ENCODE measurements around the gene VWDE.

The VWDE gene

DNA sequence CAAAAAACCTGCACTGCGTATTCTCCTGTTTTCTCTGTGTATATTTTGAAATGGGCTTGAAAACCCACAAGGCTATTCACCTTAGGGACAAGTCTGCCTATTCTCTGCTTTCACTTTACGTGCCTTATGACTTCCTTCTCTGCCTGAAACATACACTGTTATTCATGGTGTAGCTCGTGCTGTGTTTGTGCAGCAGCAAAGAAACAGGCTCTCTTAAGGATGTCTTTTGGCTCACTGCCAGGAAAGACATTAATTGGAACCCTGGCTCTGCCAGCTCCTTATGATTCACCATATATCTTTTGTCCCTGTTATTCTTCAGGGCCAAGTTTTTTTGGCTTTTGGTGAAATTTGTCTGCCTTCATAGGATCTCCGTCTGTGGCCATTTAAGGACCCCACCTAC lies 100.2 kb downstream of the VWDE start:
- Mint-ChIP-seq H3K4me3 (no peak overlapping the region), H3K36me3 (ENCODE audit: low read depth) (no peaks in the 10 kb centered on the region), H3K27ac (no peak overlapping the region), H3K9me3 (no peaks in the 10 kb centered on the region), H3K27me3 (ENCODE audit: low read depth) (peaks cover 4% of the 10 kb centered on the region), H3K4me1 (ENCODE audit: low read depth) (no peaks in the 10 kb centered on the region)
- DNase-seq (ENCODE audit: low spot score) = no peak

GRCh38 chr7:12303062-12303461 lies 100.6 kb downstream of the VWDE start:
- Mint-ChIP-seq H3K4me1 (ENCODE audit: low read depth) (no peaks in the 10 kb centered on the region), H3K27me3 (ENCODE audit: low read depth) (peaks cover 4% of the 10 kb centered on the region), H3K36me3 (ENCODE audit: low read depth) (no peaks in the 10 kb centered on the region), H3K9me3 (no peaks in the 10 kb centered on the region), H3K4me3 (no peak overlapping the region), H3K27ac (no peak overlapping the region)
- DNase-seq (ENCODE audit: low spot score) = no peak

- no peaks in the 10 kb centered on the region for H3K9me3 Mint-ChIP-seq
- H3K27me3 Mint-ChIP-seq (ENCODE audit: low read depth) = no peaks in the 10 kb centered on the region
- H3K4me3 Mint-ChIP-seq = no peak overlapping the region
- no peak overlapping the region for H3K27ac Mint-ChIP-seq
- H3K36me3 Mint-ChIP-seq (ENCODE audit: low read depth) = no peaks in the 10 kb centered on the region
- no peak for DNase-seq (ENCODE audit: low spot score)
- no peaks in the 10 kb centered on the region for H3K4me1 Mint-ChIP-seq (ENCODE audit: low read depth)
These were observed 103.2 kb downstream of the VWDE start for GRCh38 chr7:12300415-12300814.

- H3K9me3 Mint-ChIP-seq = no peaks in the 10 kb centered on the region
- no peak overlapping the region for H3K4me3 Mint-ChIP-seq
- DNase-seq (ENCODE audit: low spot score) = no peak
- H3K4me1 Mint-ChIP-seq (ENCODE audit: low read depth) = no peaks in the 10 kb centered on the region
- no peaks in the 10 kb centered on the region for H3K27me3 Mint-ChIP-seq (ENCODE audit: low read depth)
- no peaks in the 10 kb centered on the region for H3K36me3 Mint-ChIP-seq (ENCODE audit: low read depth)
- H3K27ac Mint-ChIP-seq = no peak overlapping the region
These were observed 104.3 kb downstream of the VWDE start for GRCh38 chr7:12299367-12299766.

DNA sequence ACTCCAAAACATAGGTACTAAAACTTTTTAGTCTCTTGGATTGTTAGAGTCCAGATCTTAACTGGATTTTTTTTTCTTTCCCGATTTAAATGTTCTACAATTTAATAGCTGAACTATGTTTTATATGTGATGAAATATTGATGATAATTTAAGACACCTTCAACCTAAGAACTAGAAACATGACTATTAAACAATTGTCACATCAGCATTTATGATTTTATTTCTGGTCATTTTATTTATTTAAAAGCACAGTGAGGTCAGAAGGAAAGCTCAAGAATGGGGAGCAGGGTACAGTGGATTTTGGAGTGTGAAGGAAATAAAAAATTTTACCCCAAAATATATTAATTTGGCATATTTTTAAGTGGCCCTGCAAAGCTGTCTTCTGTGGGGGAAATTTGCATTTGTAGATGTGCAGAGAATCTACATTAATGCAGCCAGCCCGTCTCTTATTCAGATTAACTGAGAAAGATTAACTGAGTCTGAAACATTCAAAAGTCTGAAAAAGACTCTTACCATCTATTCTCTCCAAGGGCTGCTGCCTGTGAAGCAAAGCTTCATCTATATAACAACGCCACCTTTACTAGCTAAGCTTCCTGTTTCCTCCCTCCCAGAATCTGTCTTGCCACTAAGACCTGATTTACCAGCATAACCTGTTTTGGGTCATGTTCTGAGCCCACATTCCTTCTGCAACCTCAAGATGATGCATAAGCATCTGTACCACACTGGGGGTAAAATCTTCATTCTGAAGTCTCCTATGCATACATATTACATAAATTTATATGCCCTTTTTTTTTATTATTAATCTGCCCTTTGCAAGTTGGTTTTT lies 106.2 kb downstream of the VWDE start:
- no peaks in the 10 kb centered on the region for H3K4me1 Mint-ChIP-seq (ENCODE audit: low read depth)
- no peak overlapping the region for H3K27ac Mint-ChIP-seq
- no peaks in the 10 kb centered on the region for H3K9me3 Mint-ChIP-seq
- no peaks in the 10 kb centered on the region for H3K36me3 Mint-ChIP-seq (ENCODE audit: low read depth)
- H3K27me3 Mint-ChIP-seq (ENCODE audit: low read depth) = no peaks in the 10 kb centered on the region
- no peak overlapping the region for H3K4me3 Mint-ChIP-seq
- DNase-seq (ENCODE audit: low spot score) = no peak

GRCh38 chr7:12296051-12296570 lies 107.6 kb downstream of the VWDE start:
- Mint-ChIP-seq H3K4me3 (no peak overlapping the region), H3K27ac (no peak overlapping the region), H3K27me3 (ENCODE audit: low read depth) (no peaks in the 10 kb centered on the region)

GRCh38 chr7:12294701-12295100 lies 109.0 kb downstream of the VWDE start:
- no peak for DNase-seq (ENCODE audit: low spot score)
- H3K27me3 Mint-ChIP-seq (ENCODE audit: low read depth) = no peaks in the 10 kb centered on the region
- H3K4me3 Mint-ChIP-seq = no peak overlapping the region
- no peaks in the 10 kb centered on the region for H3K36me3 Mint-ChIP-seq (ENCODE audit: low read depth)
- no peak overlapping the region for H3K27ac Mint-ChIP-seq
- no peaks in the 10 kb centered on the region for H3K4me1 Mint-ChIP-seq (ENCODE audit: low read depth)
- peaks cover 7% of the 10 kb centered on the region for H3K9me3 Mint-ChIP-seq

More at GRCh38 chr7:12296051-12296570, 107.6 kb downstream of the VWDE start:
- H3K4me1 Mint-ChIP-seq (ENCODE audit: low read depth) = no peaks in the 10 kb centered on the region
- DNase-seq (ENCODE audit: low spot score) = no peak
- H3K9me3 Mint-ChIP-seq = peaks cover 1% of the 10 kb centered on the region
- no peaks in the 10 kb centered on the region for H3K36me3 Mint-ChIP-seq (ENCODE audit: low read depth)

GRCh38 chr7:12291870-12292269 lies 111.8 kb downstream of the VWDE start:
- DNase-seq (ENCODE audit: low spot score) = no peak
- Mint-ChIP-seq H3K36me3 (ENCODE audit: low read depth) (no peaks in the 10 kb centered on the region), H3K27me3 (ENCODE audit: low read depth) (peaks cover 3% of the 10 kb centered on the region), H3K27ac (no peak overlapping the region), H3K9me3 (peaks cover 17% of the 10 kb centered on the region), H3K4me1 (ENCODE audit: low read depth) (no peaks in the 10 kb centered on the region), H3K4me3 (no peak overlapping the region)

DNA sequence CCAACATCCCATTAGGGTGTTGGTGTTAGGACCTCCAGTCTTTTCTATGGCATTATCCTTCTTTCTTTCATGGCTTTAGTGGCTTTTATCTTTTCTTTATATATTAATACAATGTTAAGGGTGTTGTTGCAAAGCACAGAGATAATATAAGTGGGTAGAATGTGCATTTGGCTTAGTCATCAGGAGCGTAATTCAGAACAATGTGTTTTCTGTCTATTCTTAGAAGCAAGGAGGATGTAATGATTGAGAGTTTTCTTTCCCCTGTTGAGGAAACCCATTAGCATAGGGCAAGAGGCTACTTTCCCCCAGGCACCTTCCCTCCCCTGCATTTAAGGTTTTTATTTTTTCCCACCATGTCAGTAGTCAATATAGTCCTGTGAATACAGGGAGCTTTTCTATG lies 112.9 kb downstream of the VWDE start:
- Mint-ChIP-seq H3K9me3 (peaks cover 17% of the 10 kb centered on the region), H3K4me3 (no peak overlapping the region), H3K27ac (no peak overlapping the region), H3K27me3 (ENCODE audit: low read depth) (peaks cover 3% of the 10 kb centered on the region), H3K36me3 (ENCODE audit: low read depth) (no peaks in the 10 kb centered on the region), H3K4me1 (ENCODE audit: low read depth) (no peaks in the 10 kb centered on the region)
- no peak for DNase-seq (ENCODE audit: low spot score)

- Mint-ChIP-seq H3K9me3 (peaks cover 17% of the 10 kb centered on the region), H3K36me3 (ENCODE audit: low read depth) (no peaks in the 10 kb centered on the region), H3K4me3 (no peak overlapping the region), H3K4me1 (ENCODE audit: low read depth) (no peaks in the 10 kb centered on the region), H3K27ac (no peak overlapping the region), H3K27me3 (ENCODE audit: low read depth) (peaks cover 3% of the 10 kb centered on the region)
- no peak for DNase-seq (ENCODE audit: low spot score)
These were observed 113.7 kb downstream of the VWDE start for GRCh38 chr7:12289996-12290395.

DNA sequence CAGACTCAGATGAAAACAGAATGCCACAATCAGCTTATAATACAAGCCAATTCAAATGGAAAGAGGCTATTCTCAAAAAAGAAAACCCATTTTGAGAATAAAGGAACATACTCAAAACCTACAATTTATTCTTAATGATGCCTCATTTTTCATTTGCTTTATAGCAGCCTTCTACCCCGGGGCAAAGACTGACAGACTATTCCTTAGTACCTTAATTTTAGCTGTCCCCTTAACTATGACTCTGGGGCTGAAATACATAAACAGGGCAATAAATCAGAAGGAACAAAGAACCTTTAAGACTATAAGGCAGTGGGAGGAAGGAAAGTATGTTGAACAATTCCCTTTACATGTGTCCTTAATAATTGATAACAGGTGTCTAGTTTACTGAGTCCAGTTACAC lies 115.8 kb downstream of the VWDE start:
- no peak for DNase-seq (ENCODE audit: low spot score)
- Mint-ChIP-seq H3K36me3 (ENCODE audit: low read depth) (no peaks in the 10 kb centered on the region), H3K27me3 (ENCODE audit: low read depth) (peaks cover 15% of the 10 kb centered on the region), H3K9me3 (peaks cover 17% of the 10 kb centered on the region), H3K4me3 (no peak overlapping the region), H3K27ac (no peak overlapping the region), H3K4me1 (ENCODE audit: low read depth) (no peaks in the 10 kb centered on the region)

- Mint-ChIP-seq H3K27ac (no peak overlapping the region), H3K36me3 (ENCODE audit: low read depth) (peaks cover 4% of the 10 kb centered on the region), H3K27me3 (ENCODE audit: low read depth) (peaks cover 24% of the 10 kb centered on the region), H3K4me1 (ENCODE audit: low read depth) (peaks cover 6% of the 10 kb centered on the region), H3K4me3 (no peak overlapping the region), H3K9me3 (peaks cover 10% of the 10 kb centered on the region)
- no peak for DNase-seq (ENCODE audit: low spot score)
These were observed 122.6 kb downstream of the VWDE start for GRCh38 chr7:12281038-12281437.

Data from T-helper 2 cell treated with Interferon-gamma antibody and Interleukin-4, amounts not matched to agents 5 μg/mL and 100 μg/mL, for 36 hours (primary cell).